HUES6 (cell line): ENCODE measurements around the gene NAT9.

Experiments used
- H3K27ac ChIP-seq: 2 replicates; pipeline ENCODE4 v1.7.0; 2013; ENCODE audit warnings: low read depth, mild to moderate bottlenecking, low read length, inconsistent platforms
- H3K27me3 ChIP-seq: 2 replicates; pipeline ENCODE4 v1.6.1; 2013; ENCODE audit warnings: low read length; ENCODE audit not compliant: control insufficient read depth, insufficient read depth
- H3K36me3 ChIP-seq: 2 replicates; pipeline ENCODE4 v1.6.1; 2013; ENCODE audit warnings: low read length; ENCODE audit not compliant: control insufficient read depth, insufficient read depth
- H3K4me1 ChIP-seq: 2 replicates; pipeline ENCODE4 v1.6.1; 2013; ENCODE audit warnings: low read length; ENCODE audit not compliant: control insufficient read depth, insufficient read depth
- H3K4me3 ChIP-seq: 2 replicates; pipeline ENCODE4 v1.5.1; 2013; ENCODE audit warnings: low read depth, low read length
- H3K9ac ChIP-seq: one replicate; pipeline ENCODE4 v1.6.1; 2013; ENCODE audit warnings: mild to moderate bottlenecking, low read length
- H3K9me3 ChIP-seq: 2 replicates; pipeline ENCODE4 v1.6.1; 2013; ENCODE audit warnings: low read depth, low read length; ENCODE audit not compliant: control insufficient read depth, insufficient read depth

The NAT9 gene

GRCh38 chr17:74768763-74769114, 7.4 kb downstream of the NAT9 start:
- Histone ChIP-seq H3K4me3 (no peak overlapping the region), H3K36me3 (peaks cover 69% of the 10 kb centered on the region), H3K9ac (no peak overlapping the region), H3K4me1 (peaks cover 6% of the 10 kb centered on the region; the same call in 1 of the 2 replicates), H3K27ac (no peak overlapping the region), H3K27me3 (no peaks in the 10 kb centered on the region), H3K9me3 (no peaks in the 10 kb centered on the region)

GRCh38 chr17:74768069-74768762, 7.9 kb downstream of the NAT9 start:
- peaks cover 64% of the 10 kb centered on the region for H3K36me3 ChIP-seq
- H3K9me3 ChIP-seq, result no peaks in the 10 kb centered on the region
- H3K27ac ChIP-seq, result no peak overlapping the region
- peaks cover 11% of the 10 kb centered on the region for H3K4me1 ChIP-seq
- H3K27me3 ChIP-seq, result no peaks in the 10 kb centered on the region
- no peak overlapping the region for H3K9ac ChIP-seq
- no peak overlapping the region for H3K4me3 ChIP-seq

- H3K36me3 ChIP-seq, result peaks cover 53% of the 10 kb centered on the region
- no peaks in the 10 kb centered on the region for H3K27me3 ChIP-seq
- H3K27ac ChIP-seq, result no peak overlapping the region
- H3K4me3 ChIP-seq, result no peak overlapping the region
- peaks cover 12% of the 10 kb centered on the region for H3K4me1 ChIP-seq
- H3K9ac ChIP-seq, result no peak overlapping the region
- H3K9me3 ChIP-seq, result no peaks in the 10 kb centered on the region
These were observed 9.0 kb downstream of the NAT9 start for GRCh38 chr17:74767111-74767516.

DNA sequence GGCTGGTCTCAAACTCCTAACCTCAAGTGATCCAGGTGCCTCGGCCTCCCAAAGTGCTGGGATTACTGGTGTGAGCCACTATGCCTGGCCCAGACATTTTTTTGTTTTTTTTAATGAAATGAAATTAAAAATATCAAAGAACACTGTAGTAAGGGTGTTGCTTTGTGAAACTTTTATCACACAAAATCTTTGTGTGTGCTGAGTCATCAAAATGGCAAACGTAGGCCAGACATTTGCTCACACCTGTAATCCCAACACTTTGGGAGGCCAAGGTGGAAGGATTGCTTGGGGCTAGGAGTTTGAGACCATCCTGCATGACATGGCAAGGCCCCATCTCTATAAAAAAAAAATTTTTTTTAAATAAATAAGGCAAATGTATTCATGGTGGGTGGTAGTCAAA, 9.7 kb downstream of the NAT9 start:
- Histone ChIP-seq H3K4me3 (no peak overlapping the region), H3K27me3 (no peaks in the 10 kb centered on the region), H3K36me3 (peaks cover 46% of the 10 kb centered on the region), H3K9me3 (no peaks in the 10 kb centered on the region), H3K9ac (no peak overlapping the region), H3K4me1 (peaks cover 18% of the 10 kb centered on the region), H3K27ac (no peak overlapping the region)

DNA sequence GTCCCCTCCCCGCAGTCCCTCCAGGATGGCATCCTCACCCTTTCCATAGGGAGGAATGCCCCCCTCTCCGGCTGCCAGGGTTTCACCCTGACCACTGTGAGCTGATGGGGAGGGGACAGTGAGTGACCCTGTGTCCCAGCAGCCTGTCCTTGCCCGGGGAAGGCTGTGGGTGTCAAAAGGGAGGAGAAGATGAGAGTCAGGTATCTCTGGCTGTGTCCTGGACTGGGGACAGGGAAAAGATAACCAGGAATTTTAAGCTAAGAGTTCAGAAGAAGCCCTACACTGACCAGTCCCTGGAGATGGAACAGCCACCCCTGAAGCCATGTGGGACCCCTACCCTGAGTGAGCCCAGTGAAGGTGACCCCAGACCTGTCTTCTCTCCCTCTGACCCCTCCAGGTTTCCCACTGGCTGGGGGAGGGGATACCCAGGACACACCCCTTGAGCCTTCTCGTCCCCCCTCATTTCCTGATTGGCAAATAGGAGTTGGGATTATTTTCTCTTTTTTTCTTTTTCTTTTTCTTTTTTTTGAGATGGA, 11.3 kb downstream of the NAT9 start:
- Histone ChIP-seq H3K36me3 (peaks cover 32% of the 10 kb centered on the region), H3K4me1 (peaks cover 34% of the 10 kb centered on the region)

GRCh38 chr17:74763565-74764387, 12.4 kb downstream of the NAT9 start:
- no peak overlapping the region for H3K4me3 ChIP-seq
- no peaks in the 10 kb centered on the region for H3K9me3 ChIP-seq
- H3K9ac ChIP-seq, result no peak overlapping the region
- peaks cover 22% of the 10 kb centered on the region for H3K36me3 ChIP-seq
- peaks cover 44% of the 10 kb centered on the region for H3K4me1 ChIP-seq
- H3K27ac ChIP-seq, result no peak overlapping the region
- H3K27me3 ChIP-seq, result no peaks in the 10 kb centered on the region

More for the DNA sequence above, 11.3 kb downstream of the NAT9 start:
- Histone ChIP-seq H3K9ac (no peak overlapping the region), H3K27ac (no peak overlapping the region), H3K9me3 (no peaks in the 10 kb centered on the region), H3K27me3 (no peaks in the 10 kb centered on the region), H3K4me3 (no peak overlapping the region)

DNA sequence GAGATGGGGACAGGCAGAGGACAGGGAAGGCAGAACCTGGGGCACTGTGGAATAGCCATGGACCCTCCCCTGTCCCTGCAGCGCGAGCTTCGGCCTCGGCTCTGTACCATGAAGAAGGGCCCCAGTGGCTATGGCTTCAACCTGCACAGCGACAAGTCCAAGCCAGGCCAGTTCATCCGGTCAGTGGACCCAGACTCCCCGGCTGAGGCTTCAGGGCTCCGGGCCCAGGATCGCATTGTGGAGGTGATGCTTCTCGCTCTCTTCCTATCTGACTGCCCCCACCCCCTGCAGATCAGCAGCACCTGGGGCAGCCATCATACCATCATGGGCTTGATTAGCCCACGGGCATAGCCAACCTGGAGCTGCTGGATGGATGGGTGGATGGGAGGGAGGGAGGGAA, 14.2 kb downstream of the NAT9 start:
- Histone ChIP-seq H3K4me1 (peaks cover 63% of the 10 kb centered on the region), H3K9me3 (no peaks in the 10 kb centered on the region), H3K27ac (no peak overlapping the region), H3K4me3 (no peak overlapping the region), H3K9ac (no peak overlapping the region), H3K36me3 (peaks cover 11% of the 10 kb centered on the region; the same call in 1 of the 2 replicates), H3K27me3 (no peaks in the 10 kb centered on the region)

DNA sequence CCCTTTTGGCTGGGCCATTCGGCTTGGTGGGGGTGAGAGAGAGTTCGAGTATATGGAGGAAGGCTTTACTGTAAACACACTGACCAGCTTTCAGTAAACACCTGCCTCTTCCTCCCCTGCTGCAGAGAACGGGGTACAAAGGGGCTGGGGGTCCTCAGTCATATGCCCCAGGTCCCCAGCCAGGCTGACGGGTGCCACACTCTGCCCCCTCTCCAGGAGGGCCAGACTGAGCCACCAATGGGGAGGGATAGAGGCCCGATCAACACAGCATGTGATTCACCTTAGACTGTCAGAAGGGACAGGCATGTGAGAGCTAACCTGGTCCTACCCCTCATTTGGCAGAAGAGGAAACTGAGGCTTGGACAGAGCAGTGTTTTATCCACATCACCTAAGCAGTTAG, 14.7 kb downstream of the NAT9 start:
- Histone ChIP-seq H3K9ac (no peak overlapping the region), H3K27ac (no peak overlapping the region)

DNA sequence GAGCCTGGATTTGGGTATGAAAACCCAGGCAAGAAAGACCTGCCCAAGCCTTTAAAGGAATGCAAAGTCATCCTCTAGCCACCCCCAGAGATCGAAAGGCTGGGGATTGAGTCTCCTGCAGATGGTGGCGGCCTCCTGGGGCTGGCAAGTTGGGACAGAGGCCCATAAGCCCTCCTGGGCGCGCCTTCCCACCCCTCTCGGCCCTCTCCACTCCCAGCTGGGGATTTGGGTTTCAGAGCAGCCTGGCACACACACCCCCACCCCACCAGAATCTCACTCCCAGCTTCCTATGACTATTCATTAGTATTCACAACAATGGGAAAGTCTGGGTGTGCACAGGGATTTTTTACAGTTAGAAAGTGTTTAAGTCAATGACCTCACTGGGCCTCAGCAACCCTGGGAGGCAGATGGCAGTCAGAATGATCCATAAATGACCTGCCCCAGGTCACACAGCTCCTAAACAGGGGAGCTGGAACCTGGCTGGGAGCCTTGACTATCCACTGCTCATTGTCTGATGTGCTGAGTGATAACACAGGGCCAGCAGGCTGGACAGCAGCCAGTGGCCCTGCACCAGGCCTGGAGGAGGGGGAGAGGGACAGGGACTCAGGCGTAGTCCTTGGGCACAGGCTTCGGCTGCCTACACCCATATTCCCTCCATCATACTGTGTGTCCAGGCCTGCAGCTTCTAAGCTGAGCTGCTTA, 15.6 kb downstream of the NAT9 start:
- H3K4me1 ChIP-seq, result peaks cover 63% of the 10 kb centered on the region
- H3K36me3 ChIP-seq, result 0 out of 2 replicates have a peak, but pooled peaks cover 6% of the 10 kb centered on the region
- H3K27me3 ChIP-seq, result no peaks in the 10 kb centered on the region
- H3K4me3 ChIP-seq, result peak overlapping the region; percentile 24; the same call in 1 of the 2 replicates
- peak overlapping the region; percentile 75 for H3K27ac ChIP-seq
- peak overlapping the region; percentile 63 for H3K9ac ChIP-seq
- H3K9me3 ChIP-seq, result no peaks in the 10 kb centered on the region

More for the DNA sequence above, 14.7 kb downstream of the NAT9 start:
- Histone ChIP-seq H3K36me3 (peaks cover 9% of the 10 kb centered on the region; the same call in 1 of the 2 replicates), H3K4me1 (peaks cover 63% of the 10 kb centered on the region), H3K27me3 (no peaks in the 10 kb centered on the region), H3K9me3 (no peaks in the 10 kb centered on the region), H3K4me3 (no peak overlapping the region)

- Histone ChIP-seq H3K27me3 (no peaks in the 10 kb centered on the region), H3K27ac (peak overlapping the region; percentile 75), H3K9me3 (no peaks in the 10 kb centered on the region), H3K36me3 (0 out of 2 replicates have a peak, but pooled peaks cover 5% of the 10 kb centered on the region), H3K9ac (peak overlapping the region; percentile 63), H3K4me3 (peak overlapping the region; percentile 24; the same call in 1 of the 2 replicates), H3K4me1 (peaks cover 63% of the 10 kb centered on the region)
These were observed 16.2 kb downstream of the NAT9 start for GRCh38 chr17:74759941-74760340.
